Uterus (tissue), 4 donors: Measurements from ENCODE around the gene EP400. TPM values are rescaled to one million over a fixed set of nuclear protein-coding genes. Genes with fewer than 3 reads are reported as not detected.
"Not testable (repeated sequence)": the region's sequence is repeated elsewhere in the genome, so short reads cannot be mapped to it uniquely, and the experiment has no call there.

Experiments
- DNase-seq, 2 donors: peaks; one replicate each; pipeline ENCODE4 v3.0.0-alpha.2; 2019 to 2020
- H3K27ac ChIP-seq, 2 donors: fragments of 200-600 bp; sonication (generic); 1 replicate in 1 of 2; 2 replicates in 1 of 2; pipeline ENCODE4 v1.5.1; 2016 to 2018
- H3K27me3 ChIP-seq, 2 donors: fragments of 200-600 bp; sonication (generic); one replicate each; pipeline ENCODE4 v1.5.1; 2018 to 2019; ENCODE audit warnings: control low read depth in 1 of 2
- H3K36me3 ChIP-seq, 2 donors: fragments of 200-600 bp; sonication (generic); one replicate each; pipeline ENCODE4 v1.5.1; 2019; ENCODE audit warnings: control low read depth in 1 of 2
- H3K4me1 ChIP-seq, 2 donors: fragments of 200-600 bp; sonication (generic); one replicate each; pipeline ENCODE4 v1.5.1; 2018 to 2019; ENCODE audit warnings: control low read depth in 1 of 2
- H3K4me3 ChIP-seq, 2 donors: fragments of 200-600 bp; sonication (generic); 1 replicate in 1 of 2; 2 replicates in 1 of 2; pipeline ENCODE4 v1.5.1; 2018 to 2019; ENCODE audit warnings: mild to moderate bottlenecking in 1 of 2
- H3K9me3 ChIP-seq, 2 donors: fragments of 200-600 bp; sonication (generic); one replicate each; pipeline ENCODE4 v1.5.1; 2019; ENCODE audit warnings: control low read depth in 1 of 2
- POLR2A ChIP-seq, 2 donors: fragments of 450-650 bp; IDR thresholded peaks; one replicate each; pipeline ENCODE4 v1.6.1; 2016; ENCODE audit warnings: antibody characterized with exemption in 2 of 2, mild to moderate bottlenecking in 1 of 2, moderate library complexity in 1 of 2
- intact Hi-C: fragments of 100-400 bp; cut with DNase I; formaldehyde crosslinking; loops from one replicate; pipeline ENCODE4 v1.15.1; 2023; ENCODE audit warnings: low total_unique reads
- total RNA-seq, 4 donors: library from RNA; depleted of rRNA in 3 of 4; stranded (reverse); fragments of >200 nt in 3 of 4; gene quantifications; one replicate each; pipeline versions ENCODE4 v1.1.0 to v1.2.4, GENCODE V29; 2014 to 2023
- TF ChIP-seq, protein P1 (sequence below), 4 experiments: fragments of 200-600 bp in 2 of 4; fragments of 450-650 bp in 2 of 4; sonication (generic) in 2 of 4; IDR thresholded peaks; one replicate each; pipeline ENCODE4 v1.5.1; 2016 to 2019; ENCODE audit warnings: antibody characterized with exemption in 4 of 4, mild to moderate bottlenecking in 2 of 4, moderate library complexity in 1 of 4
- donor health status: DM: yes; HTN: yes; CAD: no.

Gene EP400
- total RNA-seq, 4 donors from 2014 or later: 11.8 to 70.6 (median 28.2) TPM

DNA sequence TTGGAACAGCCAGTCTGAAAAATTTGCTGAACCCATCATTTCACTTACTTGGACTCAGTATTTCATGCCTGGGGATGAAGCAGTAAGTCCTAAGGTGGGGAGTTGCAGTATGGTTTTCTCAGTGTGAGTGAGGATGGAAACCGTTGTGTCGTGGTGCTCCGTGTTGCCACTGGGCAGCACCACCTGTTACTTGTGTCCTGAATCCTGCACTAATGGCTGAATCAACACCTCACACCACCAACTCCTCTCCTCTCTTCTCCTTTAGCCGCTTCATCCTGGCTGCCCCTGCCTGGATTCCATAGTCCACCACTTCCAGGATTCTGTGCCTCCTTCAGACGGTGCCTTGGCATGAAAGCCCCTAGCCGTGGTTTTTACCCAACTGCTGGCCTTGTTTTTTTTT, 3.0 kb upstream of the EP400 start:
- intact Hi-C loops: no loop called here
- Histone ChIP-seq H3K36me3 (no peaks in the 10 kb centered on the region), H3K9me3 (no peaks in the 10 kb centered on the region), H3K4me1 (peaks cover 4 to 7% of the 10 kb centered on the region in 2 donors), H3K4me3 (no peak overlapping the region), H3K27me3 (no peaks in the 10 kb centered on the region), H3K27ac (no peak overlapping the region)
- no peak for TF ChIP-seq POLR2A (IDR thresholded peaks at IDR 0.05)
- TF ChIP-seq, protein P1, sequence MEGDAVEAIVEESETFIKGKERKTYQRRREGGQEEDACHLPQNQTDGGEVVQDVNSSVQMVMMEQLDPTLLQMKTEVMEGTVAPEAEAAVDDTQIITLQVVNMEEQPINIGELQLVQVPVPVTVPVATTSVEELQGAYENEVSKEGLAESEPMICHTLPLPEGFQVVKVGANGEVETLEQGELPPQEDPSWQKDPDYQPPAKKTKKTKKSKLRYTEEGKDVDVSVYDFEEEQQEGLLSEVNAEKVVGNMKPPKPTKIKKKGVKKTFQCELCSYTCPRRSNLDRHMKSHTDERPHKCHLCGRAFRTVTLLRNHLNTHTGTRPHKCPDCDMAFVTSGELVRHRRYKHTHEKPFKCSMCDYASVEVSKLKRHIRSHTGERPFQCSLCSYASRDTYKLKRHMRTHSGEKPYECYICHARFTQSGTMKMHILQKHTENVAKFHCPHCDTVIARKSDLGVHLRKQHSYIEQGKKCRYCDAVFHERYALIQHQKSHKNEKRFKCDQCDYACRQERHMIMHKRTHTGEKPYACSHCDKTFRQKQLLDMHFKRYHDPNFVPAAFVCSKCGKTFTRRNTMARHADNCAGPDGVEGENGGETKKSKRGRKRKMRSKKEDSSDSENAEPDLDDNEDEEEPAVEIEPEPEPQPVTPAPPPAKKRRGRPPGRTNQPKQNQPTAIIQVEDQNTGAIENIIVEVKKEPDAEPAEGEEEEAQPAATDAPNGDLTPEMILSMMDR (IDR thresholded peaks at IDR 0.05): no peak
- no peak for DNase-seq

DNA sequence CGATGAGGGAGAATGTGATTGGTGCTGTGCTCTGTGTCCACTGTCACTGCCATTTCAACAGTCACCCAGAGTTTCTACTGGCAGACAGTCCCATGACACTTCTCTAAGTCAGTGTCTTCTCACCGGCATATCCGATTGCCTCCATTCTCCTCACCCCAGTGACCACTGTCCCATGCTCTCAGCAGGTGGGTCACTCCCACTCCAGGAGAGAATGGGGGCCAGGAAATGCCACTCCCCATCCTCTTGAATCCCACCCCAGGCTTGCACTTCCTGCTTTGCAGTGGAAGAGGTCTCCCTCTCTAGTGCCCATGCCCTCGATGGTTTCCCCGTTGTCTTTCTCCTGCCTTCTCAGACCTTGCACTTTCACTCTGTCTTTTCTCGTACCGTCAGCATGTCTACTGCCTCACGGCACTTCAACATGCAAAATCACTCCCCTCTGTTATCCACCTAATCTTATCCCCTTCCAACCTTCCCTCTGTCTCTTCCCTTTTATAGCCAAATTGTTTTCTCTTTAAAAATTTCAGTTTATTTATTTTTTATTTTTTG, 2.2 kb upstream of the EP400 start:
- no peak overlapping the region for H3K4me3 ChIP-seq
- no peaks in the 10 kb centered on the region for H3K9me3 ChIP-seq
- no peaks in the 10 kb centered on the region for H3K36me3 ChIP-seq
- DNase-seq: no peak
- intact Hi-C loops: loop anchor here (2.0 kb wide), 1 partner anchor 53 kb away; the partner anchor contains the start of gene ULK1
- no peaks in the 10 kb centered on the region for H3K27me3 ChIP-seq
- peak overlapping the region in 1 of 2 donors; percentile 84 for H3K27ac ChIP-seq
- TF ChIP-seq, protein P1 (IDR thresholded peaks at IDR 0.05): no peak
- TF ChIP-seq POLR2A (IDR thresholded peaks at IDR 0.05): no peak
- peaks cover 5 to 7% of the 10 kb centered on the region in 2 donors for H3K4me1 ChIP-seq

DNA sequence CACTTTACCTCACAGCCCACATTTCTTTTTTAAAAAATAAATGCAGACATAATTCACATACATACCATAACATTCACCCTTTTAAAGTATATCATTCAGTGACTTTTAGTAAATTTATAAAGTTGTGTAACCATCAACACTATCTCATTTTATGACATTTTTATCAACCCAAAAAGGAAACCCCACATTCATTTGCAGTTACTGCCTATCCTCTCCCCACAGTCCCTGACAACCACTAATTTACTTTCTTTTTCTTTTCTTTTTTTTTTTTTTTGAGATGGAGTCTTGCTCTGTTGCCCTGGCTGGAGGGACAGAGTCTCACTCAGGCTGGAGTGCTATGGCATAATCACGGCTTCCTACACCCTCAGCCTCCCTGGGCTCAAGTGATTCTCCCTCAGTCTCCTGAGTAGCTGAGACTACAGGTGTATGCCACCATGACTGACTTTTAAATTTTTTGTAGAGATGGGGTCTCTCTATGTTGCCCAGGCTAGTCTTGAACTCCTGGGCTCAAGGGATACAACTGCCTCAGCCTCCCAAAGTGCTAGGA, 1.5 kb upstream of the EP400 start:
- intact Hi-C loops: loop anchor here (2.0 kb wide), 1 partner anchor 53 kb away; the partner anchor contains the start of gene ULK1
- Histone ChIP-seq H3K36me3 (no peaks in the 10 kb centered on the region), H3K27ac (peak overlapping the region; percentile 34 to 84), H3K27me3 (no peaks in the 10 kb centered on the region), H3K4me1 (peaks cover 5 to 7% of the 10 kb centered on the region in 2 donors), H3K4me3 (no peak overlapping the region), H3K9me3 (no peaks in the 10 kb centered on the region)
- TF ChIP-seq POLR2A (IDR thresholded peaks at IDR 0.05): no peak
- TF ChIP-seq, protein P1 (IDR thresholded peaks at IDR 0.05): no peak
- DNase-seq: no peak

DNA sequence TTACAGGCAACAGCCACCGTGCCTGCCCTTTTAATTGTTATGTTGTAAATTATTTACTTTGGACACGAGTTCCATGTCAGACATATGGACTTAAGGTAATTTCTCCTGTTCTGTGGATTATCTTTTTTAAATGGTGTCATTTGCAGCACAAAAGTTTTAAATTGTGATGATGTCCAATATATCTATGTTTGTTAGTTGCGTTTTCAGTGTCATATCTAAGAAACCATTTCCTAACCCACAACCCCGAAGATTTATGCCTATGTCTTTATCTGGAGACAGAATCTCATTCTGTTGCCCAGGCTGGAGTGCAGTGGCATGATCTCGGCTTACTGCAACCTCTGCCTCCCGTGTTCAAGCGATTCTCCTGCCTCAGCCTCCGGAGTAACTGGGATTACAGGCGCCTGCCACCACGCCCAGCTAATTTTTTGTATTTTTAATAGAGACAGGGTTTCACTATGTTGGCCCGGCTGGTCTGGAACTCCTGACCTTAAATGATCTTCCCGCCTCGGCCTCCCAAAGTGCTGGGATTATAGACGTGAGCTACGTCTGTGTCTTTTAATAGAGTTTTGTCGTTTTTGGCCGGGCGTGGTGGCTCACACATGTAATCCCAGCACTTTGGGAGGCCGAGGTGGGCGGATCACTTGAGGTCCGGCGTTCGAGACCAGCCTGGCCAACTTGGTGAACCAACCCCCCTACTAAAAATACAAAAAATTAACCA, 870 bp upstream of the EP400 start:
- H3K36me3 ChIP-seq, DNase-seq, H3K27me3 ChIP-seq, H3K4me1 ChIP-seq, H3K9me3 ChIP-seq: not testable (repeated sequence)
- intact Hi-C loops: loop anchor here (2.0 kb wide), 1 partner anchor 54 kb away; the partner anchor contains the start of gene ULK1
- Histone ChIP-seq H3K27ac (peak overlapping the region; percentile 34 to 84), H3K4me3 (peak overlapping the region; percentile 22 to 85)

DNA sequence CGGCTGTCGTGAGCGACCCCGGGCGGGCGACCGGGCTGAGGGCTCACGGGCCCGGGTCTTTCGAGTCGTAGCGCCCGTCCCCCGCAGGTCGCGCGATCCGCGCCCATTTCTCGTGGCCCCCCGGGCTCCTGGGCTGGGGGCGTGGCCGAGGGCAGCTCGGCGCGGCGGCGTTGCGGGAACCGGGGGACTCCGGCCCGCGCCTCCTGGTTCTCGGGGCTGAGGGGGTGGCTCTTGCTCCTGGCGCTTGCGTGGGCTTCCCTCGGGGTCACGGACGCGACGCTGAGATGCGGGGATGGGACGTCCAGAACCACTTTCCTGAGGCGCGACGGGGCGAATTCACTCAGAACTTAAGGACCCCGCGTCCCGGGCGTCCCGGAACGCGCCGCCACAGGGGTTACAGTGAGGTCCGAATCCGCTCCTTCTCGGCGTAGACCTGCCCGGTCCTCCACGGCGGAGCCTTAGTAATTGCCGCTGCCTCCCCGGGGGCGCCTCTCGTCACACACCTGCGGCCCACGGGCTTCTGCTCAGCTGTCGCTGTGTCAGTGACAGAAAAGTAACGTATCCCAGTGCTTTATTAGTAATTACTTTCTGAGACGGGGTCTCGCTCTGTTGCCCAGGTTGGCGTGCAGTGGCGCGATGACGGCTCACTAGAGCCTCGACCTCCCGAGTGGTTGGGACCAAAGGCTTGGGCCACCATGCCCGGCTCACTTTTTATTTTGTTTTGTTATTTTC, 606 bp downstream of the EP400 start:
- Histone ChIP-seq H3K9me3 (no peaks in the 10 kb centered on the region), H3K4me1 (peaks cover 5 to 7% of the 10 kb centered on the region in 2 donors)
- intact Hi-C loops: no loop called here

DNA sequence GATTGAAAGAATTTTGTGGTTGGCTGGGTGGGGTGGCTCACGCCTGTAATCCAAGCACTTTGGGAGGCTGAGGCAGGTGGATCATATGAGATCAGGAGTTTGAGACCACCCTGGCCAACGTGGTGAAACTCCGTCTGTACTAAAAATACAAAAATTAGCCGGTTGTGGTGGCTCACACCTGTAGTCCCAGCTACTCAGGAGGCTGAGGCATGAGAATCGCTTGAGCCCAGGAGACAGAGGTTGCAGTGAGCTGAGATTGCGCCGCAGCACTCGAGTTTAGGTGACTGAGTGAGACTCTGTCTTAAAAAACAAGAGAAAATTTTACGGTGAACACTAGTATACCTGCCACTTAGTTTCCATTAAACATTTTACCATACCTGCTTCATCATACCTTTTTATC, 4.1 kb downstream of the EP400 start:
- H3K27ac ChIP-seq, H3K27me3 ChIP-seq, H3K36me3 ChIP-seq, H3K4me3 ChIP-seq, intact Hi-C loops, H3K9me3 ChIP-seq, DNase-seq: not testable (repeated sequence)
- peaks cover 5 to 12% of the 10 kb centered on the region in 2 donors for H3K4me1 ChIP-seq

More for the DNA sequence above, 606 bp downstream of the EP400 start:
- Histone ChIP-seq H3K27ac (peak overlapping the region; percentile 34 to 84), H3K4me3 (peak overlapping the region; percentile 42 to 85), H3K36me3 (no peaks in the 10 kb centered on the region), H3K27me3 (no peaks in the 10 kb centered on the region)
- TF ChIP-seq POLR2A (IDR thresholded peaks at IDR 0.05): no peak
- TF ChIP-seq, protein P1 (IDR thresholded peaks at IDR 0.05): no peak
- peak in 1 of 2 donors; percentile 29 for DNase-seq

DNA sequence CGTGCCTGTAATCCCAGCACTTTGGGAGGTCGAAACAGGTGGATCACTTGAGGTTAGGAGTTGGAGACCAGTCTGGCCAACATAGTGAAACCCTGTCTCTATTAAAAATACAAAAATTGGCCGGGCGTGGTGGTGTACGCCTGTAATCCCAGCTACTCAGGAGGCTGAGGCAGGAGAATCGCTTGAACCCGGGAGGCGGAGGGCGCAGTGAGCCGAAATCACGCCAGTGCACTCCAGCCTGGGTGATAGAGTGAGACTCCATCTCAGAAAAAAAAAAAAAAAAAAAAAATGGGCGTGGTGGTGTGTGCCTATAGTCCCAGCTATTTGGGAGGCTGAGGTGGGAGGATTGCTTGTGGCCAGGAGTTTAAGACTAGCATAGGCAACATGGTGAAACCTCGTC, 4.7 kb downstream of the EP400 start:
- H3K9me3 ChIP-seq, H3K27ac ChIP-seq, H3K4me3 ChIP-seq, intact Hi-C loops, H3K36me3 ChIP-seq, H3K27me3 ChIP-seq, DNase-seq: not testable (repeated sequence)
- peaks cover 5 to 12% of the 10 kb centered on the region in 2 donors for H3K4me1 ChIP-seq
